GM19328 (cell line): ENCODE data around the gene DBF4B.

Experiments used
- ATAC-seq: cut with Tn5 transposase; IDR thresholded peaks from one replicate; pipeline ENCODE4 v1.9.1; 2021; ENCODE audit warnings: mild to moderate bottlenecking, moderate library complexity; ENCODE audit not compliant: unreplicated experiment

The DBF4B gene

DNA sequence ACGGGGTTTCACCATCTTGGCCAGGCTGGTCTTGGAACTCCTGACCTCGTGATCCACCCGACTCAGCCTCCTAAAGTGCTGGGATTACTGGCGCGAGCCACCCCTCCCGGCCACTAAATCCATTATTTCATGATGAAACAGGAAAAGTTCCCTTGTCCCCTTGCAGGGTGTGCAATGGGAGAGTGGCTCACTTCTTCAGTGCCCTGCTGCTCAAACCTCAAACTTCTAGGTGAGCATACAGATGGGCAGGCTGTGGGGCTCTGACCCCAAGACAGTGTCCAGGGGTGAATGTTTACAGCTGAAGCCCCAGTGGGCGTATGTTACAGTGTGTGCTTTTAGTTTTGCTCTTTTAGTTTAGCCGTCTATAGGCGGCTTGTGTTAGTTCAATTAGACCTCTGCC, 87.0 kb downstream of the DBF4B start:
- no peak for ATAC-seq

GRCh38 chr17:44795928-44796327, 87.5 kb downstream of the DBF4B start:
- ATAC-seq: no peak

GRCh38 chr17:44796731-44797130, 88.3 kb downstream of the DBF4B start:
- no peak for ATAC-seq

DNA sequence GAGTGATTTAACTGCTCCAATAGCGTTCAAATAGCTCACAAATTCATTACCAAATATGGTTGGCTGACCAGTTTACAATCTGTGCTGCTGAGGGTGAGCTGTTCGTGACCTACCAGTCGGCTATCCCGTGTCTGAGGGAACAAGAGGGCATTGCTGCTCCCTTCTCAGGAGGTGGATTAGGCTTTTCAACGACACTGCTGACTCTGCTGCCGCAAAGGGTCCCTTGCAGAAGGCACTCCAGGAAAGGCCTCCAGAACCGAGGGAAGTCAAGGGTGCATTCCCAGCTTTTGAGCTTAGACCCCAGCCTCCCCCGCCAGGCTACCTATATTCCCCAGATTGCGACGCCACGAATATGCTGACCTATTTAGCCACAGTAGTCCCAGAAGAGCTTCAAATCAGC, 89.3 kb downstream of the DBF4B start:
- no peak for ATAC-seq

DNA sequence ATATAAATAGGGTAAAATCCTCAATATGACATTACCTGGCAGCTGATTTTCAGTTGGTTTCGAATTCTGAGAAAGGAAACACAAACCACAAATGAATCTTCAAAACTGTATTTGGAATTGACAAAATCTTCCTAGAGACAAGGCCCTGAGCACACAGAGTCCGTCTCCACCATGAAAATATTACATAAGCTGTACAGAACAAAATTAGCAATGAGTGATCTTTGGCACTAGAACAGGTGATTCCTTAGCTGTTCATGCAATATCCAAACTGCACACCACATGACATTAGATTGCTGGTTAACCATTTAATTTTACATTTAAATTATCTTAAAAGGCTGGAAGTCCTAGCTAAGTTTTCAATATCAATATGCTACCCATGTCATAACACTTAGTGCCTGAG, 89.9 kb downstream of the DBF4B start:
- no peak for ATAC-seq
